D341Med (cell line): ENCODE measurements around the gene SCGB2B2.
"Not testable (repeated sequence)": the region's sequence is repeated elsewhere in the genome, so short reads cannot be mapped to it uniquely, and the experiment has no call there.

Experiments
- DNase-seq: peaks from one replicate; pipeline ENCODE4 v3.0.0; 2012; ENCODE audit warnings: low spot score

Gene SCGB2B2

GRCh38 chr19:34668690-34669089 is 8.3 kb downstream of the SCGB2B2 start:
- DNase-seq, result not testable (repeated sequence)

- not testable (repeated sequence) for DNase-seq
Measured at GRCh38 chr19:34668077-34668689, 8.8 kb downstream of the SCGB2B2 start.

- DNase-seq, result no peak
Measured at GRCh38 chr19:34667349-34668076, 9.4 kb downstream of the SCGB2B2 start.

GRCh38 chr19:34666958-34667265 is 10.0 kb downstream of the SCGB2B2 start:
- DNase-seq, result no peak

- DNase-seq, result no peak
Measured at GRCh38 chr19:34666200-34666957, 10.6 kb downstream of the SCGB2B2 start.

GRCh38 chr19:34665275-34665674 is 11.7 kb downstream of the SCGB2B2 start:
- DNase-seq, result not testable (repeated sequence)

- no peak for DNase-seq
Measured at GRCh38 chr19:34664870-34665269, 12.1 kb downstream of the SCGB2B2 start.

GRCh38 chr19:34664168-34664567 is 12.8 kb downstream of the SCGB2B2 start:
- no peak for DNase-seq

GRCh38 chr19:34662919-34663318 is 14.0 kb downstream of the SCGB2B2 start:
- peak; percentile 70 for DNase-seq

- no peak for DNase-seq
Measured at GRCh38 chr19:34661357-34661756, 15.6 kb downstream of the SCGB2B2 start.

GRCh38 chr19:34655651-34656050 is 21.3 kb downstream of the SCGB2B2 start:
- no peak for DNase-seq

GRCh38 chr19:34654796-34655195 is 22.2 kb downstream of the SCGB2B2 start:
- no peak for DNase-seq

GRCh38 chr19:34651747-34652146 is 25.2 kb downstream of the SCGB2B2 start:
- DNase-seq, result no peak

- no peak for DNase-seq
Measured at GRCh38 chr19:34649886-34650543, 26.9 kb downstream of the SCGB2B2 start.

GRCh38 chr19:34645551-34645950 is 31.4 kb downstream of the SCGB2B2 start:
- DNase-seq, result no peak

GRCh38 chr19:34644991-34645461 is 31.9 kb downstream of the SCGB2B2 start:
- DNase-seq, result no peak

GRCh38 chr19:34642241-34642640 is 34.7 kb downstream of the SCGB2B2 start:
- DNase-seq, result no peak

GRCh38 chr19:34639491-34640085 is 37.4 kb downstream of the SCGB2B2 start:
- peak; percentile 59 for DNase-seq

GRCh38 chr19:34633802-34634201 is 43.2 kb downstream of the SCGB2B2 start:
- DNase-seq, result no peak
